Measurements from ENCODE around the gene CLDN11.

The CLDN11 gene

GRCh38 chr3:170428095-170428494 is 9.4 kb downstream of the CLDN11 start:
- no peak for DNase-seq

- DNase-seq = no peak
Observed at GRCh38 chr3:170429050-170429449, 10.4 kb downstream of the CLDN11 start.

GRCh38 chr3:170431054-170431453 is 12.4 kb downstream of the CLDN11 start:
- no peak for DNase-seq

- no peak for DNase-seq
Observed at GRCh38 chr3:170432416-170432815, 13.7 kb downstream of the CLDN11 start.

- DNase-seq = no peak
Observed at GRCh38 chr3:170436697-170437096, 18.0 kb downstream of the CLDN11 start.

GRCh38 chr3:170437176-170437575 is 18.5 kb downstream of the CLDN11 start:
- no peak for DNase-seq

- no peak for DNase-seq
Observed at GRCh38 chr3:170437696-170438407, 19.2 kb downstream of the CLDN11 start.

- DNase-seq = no peak
Observed at GRCh38 chr3:170438836-170439235, 20.2 kb downstream of the CLDN11 start.

GRCh38 chr3:170440344-170440743 is 21.7 kb downstream of the CLDN11 start:
- no peak for DNase-seq

- DNase-seq = no peak
Observed at GRCh38 chr3:170441412-170441811, 22.7 kb downstream of the CLDN11 start.

GRCh38 chr3:170442947-170443346 is 24.3 kb downstream of the CLDN11 start:
- DNase-seq = no peak

- DNase-seq = no peak
Observed at GRCh38 chr3:170443457-170443856, 24.8 kb downstream of the CLDN11 start.

- DNase-seq = no peak
Observed at GRCh38 chr3:170448584-170448983, 29.9 kb downstream of the CLDN11 start.

- DNase-seq = no peak
Observed at GRCh38 chr3:170450039-170450438, 31.4 kb downstream of the CLDN11 start.

- DNase-seq = no peak
Observed at GRCh38 chr3:170454509-170454908, 35.8 kb downstream of the CLDN11 start.

- DNase-seq = no peak
Observed at GRCh38 chr3:170458285-170458684, 39.6 kb downstream of the CLDN11 start.

GRCh38 chr3:170463011-170463410 is 44.3 kb downstream of the CLDN11 start:
- no peak for DNase-seq

- no peak for DNase-seq
Observed at GRCh38 chr3:170465955-170466354, 47.3 kb downstream of the CLDN11 start.

GRCh38 chr3:170467007-170467406 is 48.3 kb downstream of the CLDN11 start:
- DNase-seq = no peak

- DNase-seq = no peak
Observed at GRCh38 chr3:170467571-170468147, 49.0 kb downstream of the CLDN11 start.

- DNase-seq = no peak
Observed at GRCh38 chr3:170469151-170470062, 50.7 kb downstream of the CLDN11 start.

- no peak for DNase-seq
Observed at GRCh38 chr3:170470063-170471016, 51.7 kb downstream of the CLDN11 start.

- no peak for DNase-seq
Observed at GRCh38 chr3:170471149-170471548, 52.5 kb downstream of the CLDN11 start.
